Fibroblast of lung (primary cell): ENCODE results near the gene RTF1. TPM values are rescaled to one million over a fixed set of nuclear protein-coding genes. Genes with fewer than 3 reads are reported as not detected.

Experiments
- DNase-seq, 2 donors: peaks; one replicate each; pipeline versions ENCODE4 v3.0.0 to v3.0.0-alpha.2; 2010; ENCODE audit warnings: low read depth in 2 of 2
- H2AFZ ChIP-seq: 2 replicates; pipeline ENCODE4 v1.5.1; 2012; ENCODE audit warnings: low read length, control low read depth, inconsistent platforms
- H3K27ac ChIP-seq: 2 replicates; pipeline ENCODE4 v1.5.1; 2011; ENCODE audit warnings: low read length, control low read depth; ENCODE audit not compliant: insufficient read depth
- H3K27me3 ChIP-seq: 2 replicates; pipeline ENCODE4 v1.5.1; 2011; ENCODE audit warnings: mild to moderate bottlenecking, low read length; ENCODE audit not compliant: control insufficient read depth, insufficient read depth
- H3K36me3 ChIP-seq: 2 replicates; pipeline ENCODE4 v1.5.1; 2011; ENCODE audit warnings: low read length; ENCODE audit not compliant: control insufficient read depth, insufficient read depth
- H3K4me1 ChIP-seq: 2 replicates; pipeline ENCODE4 v1.5.1; 2011; ENCODE audit warnings: low read length; ENCODE audit not compliant: control insufficient read depth, insufficient read depth; ENCODE audit errors: extremely low read depth
- H3K4me2 ChIP-seq: 2 replicates; pipeline ENCODE4 v1.5.1; 2011; ENCODE audit warnings: low read length, control low read depth; ENCODE audit not compliant: insufficient read depth; ENCODE audit errors: extremely low read depth
- H3K4me3 ChIP-seq, 4 experiments: fragments of 200-600 bp in 1 of 4; sonication (generic) in 1 of 4; replicated peaks in 1 of 4; 2 replicates each; pipeline ENCODE4 v1.5.1; 2011 to 2016; ENCODE audit warnings: low read length in 4 of 4, low read depth in 3 of 4, mild to moderate bottlenecking in 3 of 4, control low read depth in 2 of 4, inconsistent platforms in 1 of 4, mixed read lengths in 1 of 4; ENCODE audit not compliant: insufficient read depth in 1 of 4; ENCODE audit errors: control extremely low read depth in 1 of 4
- H3K79me2 ChIP-seq: 2 replicates; pipeline ENCODE4 v1.5.1; 2012; ENCODE audit warnings: mild to moderate bottlenecking, low read length, inconsistent platforms; ENCODE audit not compliant: control insufficient read depth, insufficient read depth
- H3K9ac ChIP-seq: 2 replicates; pipeline ENCODE4 v1.5.1; 2011; ENCODE audit warnings: mild to moderate bottlenecking, low read length, control low read depth; ENCODE audit not compliant: insufficient read depth
- H3K9me3 ChIP-seq: 2 replicates; pipeline ENCODE4 v1.5.1; 2012; ENCODE audit warnings: low read depth, low read length; ENCODE audit not compliant: control insufficient read depth, insufficient read depth
- H4K20me1 ChIP-seq: 2 replicates; pipeline ENCODE4 v1.5.1; 2011; ENCODE audit warnings: low read length; ENCODE audit not compliant: control insufficient read depth, insufficient read depth; ENCODE audit errors: extremely low read depth
- EZH2 ChIP-seq: IDR thresholded peaks from 2 replicates; pipeline ENCODE4 v1.5.1; 2012; ENCODE audit warnings: low read length, control low read depth, mild to moderate bottlenecking; ENCODE audit errors: missing control alignments
- polyA plus RNA-seq, 2 donors: library from polyadenylated mRNA; depleted of rRNA in 1 of 2; stranded (reverse) in 1 of 2; unstranded in 1 of 2; fragments of >200 nt; gene quantifications; 2 replicates each; pipeline ENCODE4 v1.2.1, GENCODE V29; 2011 to 2012; ENCODE audit warnings: missing spikeins in 1 of 2
- total RNA-seq: library from RNA; depleted of rRNA; stranded (reverse); fragments of >200 nt; gene quantifications from 2 replicates; pipeline ENCODE4 v1.2.1, GENCODE V29; 2014
- TF ChIP-seq, protein P1 (sequence below), 2 donors: IDR thresholded peaks in 1 of 2; conservative IDR thresholded peaks in 1 of 2; 1 replicate in 1 of 2; 2 replicates in 1 of 2; pipeline ENCODE4 v1.5.1; 2011 to 2012; ENCODE audit warnings: low read length in 2 of 2, control low read depth in 1 of 2, inconsistent platforms in 1 of 2, low read depth in 1 of 2, mild to moderate bottlenecking in 1 of 2

Gene RTF1
- total and polyA plus RNA-seq, 2 donors (not counting 1 experiment from before 2014, with no cell fraction given), result 16.0 to 38.9 TPM

DNA sequence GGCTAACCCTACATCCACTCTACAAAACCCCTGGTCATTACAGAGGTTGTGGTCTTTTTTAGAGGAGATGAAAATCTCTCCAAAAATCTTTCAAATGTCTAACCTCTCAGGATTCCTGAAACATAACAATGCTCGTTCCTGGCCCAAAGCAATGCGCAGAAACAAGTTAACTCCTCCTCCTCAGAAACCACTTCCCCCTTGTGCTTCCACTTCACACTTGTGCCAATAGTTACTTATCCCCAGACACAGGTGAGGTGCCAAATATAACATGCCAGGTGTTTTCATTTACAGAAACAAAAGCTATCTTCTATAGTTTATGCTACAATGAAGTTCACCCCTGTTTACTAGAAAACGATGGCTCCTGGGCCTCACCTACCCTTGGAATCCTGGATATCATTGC is 20.8 kb upstream of the RTF1 start:
- Histone ChIP-seq H3K4me2 (no peak overlapping the region), H3K27ac (no peak overlapping the region), H3K4me1 (peaks cover 2% of the 10 kb centered on the region), H3K79me2 (no peaks in the 10 kb centered on the region), H3K9me3 (no peaks in the 10 kb centered on the region), H2AFZ (no peak overlapping the region), H3K27me3 (no peaks in the 10 kb centered on the region), H4K20me1 (no peaks in the 10 kb centered on the region), H3K9ac (no peak overlapping the region), H3K4me3 (no peak overlapping the region), H3K36me3 (peaks cover 4% of the 10 kb centered on the region)
- no peak for DNase-seq
- TF ChIP-seq EZH2, result no peak
- TF ChIP-seq, protein P1, sequence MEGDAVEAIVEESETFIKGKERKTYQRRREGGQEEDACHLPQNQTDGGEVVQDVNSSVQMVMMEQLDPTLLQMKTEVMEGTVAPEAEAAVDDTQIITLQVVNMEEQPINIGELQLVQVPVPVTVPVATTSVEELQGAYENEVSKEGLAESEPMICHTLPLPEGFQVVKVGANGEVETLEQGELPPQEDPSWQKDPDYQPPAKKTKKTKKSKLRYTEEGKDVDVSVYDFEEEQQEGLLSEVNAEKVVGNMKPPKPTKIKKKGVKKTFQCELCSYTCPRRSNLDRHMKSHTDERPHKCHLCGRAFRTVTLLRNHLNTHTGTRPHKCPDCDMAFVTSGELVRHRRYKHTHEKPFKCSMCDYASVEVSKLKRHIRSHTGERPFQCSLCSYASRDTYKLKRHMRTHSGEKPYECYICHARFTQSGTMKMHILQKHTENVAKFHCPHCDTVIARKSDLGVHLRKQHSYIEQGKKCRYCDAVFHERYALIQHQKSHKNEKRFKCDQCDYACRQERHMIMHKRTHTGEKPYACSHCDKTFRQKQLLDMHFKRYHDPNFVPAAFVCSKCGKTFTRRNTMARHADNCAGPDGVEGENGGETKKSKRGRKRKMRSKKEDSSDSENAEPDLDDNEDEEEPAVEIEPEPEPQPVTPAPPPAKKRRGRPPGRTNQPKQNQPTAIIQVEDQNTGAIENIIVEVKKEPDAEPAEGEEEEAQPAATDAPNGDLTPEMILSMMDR (conservative IDR thresholded peaks at IDR 0.05 in 1 of 2, IDR thresholded peaks at IDR 0.05 in 1 of 2; ENCODE audit: low read depth in 1 of 2, low read length in 2 of 2), result no peak

DNA sequence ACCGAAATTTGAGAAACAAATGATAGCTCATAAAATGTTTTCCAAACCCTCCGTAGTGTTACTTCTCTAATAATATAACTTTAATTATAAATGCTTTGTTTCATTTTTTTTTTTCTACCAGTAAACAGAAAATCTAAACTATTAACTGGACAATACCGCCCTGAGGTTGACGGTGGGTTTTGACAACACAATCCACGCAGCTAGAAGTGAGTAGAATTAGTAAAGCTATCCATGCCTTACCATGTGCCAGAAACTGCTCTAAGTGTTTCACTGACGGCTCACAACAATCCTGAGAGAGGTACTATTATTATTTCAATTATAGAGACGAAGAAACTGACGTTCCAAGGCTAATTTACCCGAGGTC is 15.0 kb upstream of the RTF1 start:
- peak overlapping the region; percentile 80 for H3K9ac ChIP-seq
- peak overlapping the region; percentile 81 for H3K4me2 ChIP-seq
- no peak for TF ChIP-seq EZH2
- TF ChIP-seq, protein P1 (conservative IDR thresholded peaks at IDR 0.05 in 1 of 2, IDR thresholded peaks at IDR 0.05 in 1 of 2; ENCODE audit: low read depth in 1 of 2, low read length in 2 of 2), result no peak
- DNase-seq, result no peak
- no peaks in the 10 kb centered on the region for H3K4me1 ChIP-seq
- peaks cover 4% of the 10 kb centered on the region for H3K79me2 ChIP-seq
- H3K27ac ChIP-seq, result peak overlapping the region; percentile 62
- no peaks in the 10 kb centered on the region for H3K27me3 ChIP-seq
- H2AFZ ChIP-seq, result peak overlapping the region; percentile 94
- H3K4me3 ChIP-seq, result peak overlapping the region; percentile 71 to 99 (median 92)
- no peaks in the 10 kb centered on the region for H3K9me3 ChIP-seq
- H4K20me1 ChIP-seq, result no peaks in the 10 kb centered on the region
- no peaks in the 10 kb centered on the region for H3K36me3 ChIP-seq

DNA sequence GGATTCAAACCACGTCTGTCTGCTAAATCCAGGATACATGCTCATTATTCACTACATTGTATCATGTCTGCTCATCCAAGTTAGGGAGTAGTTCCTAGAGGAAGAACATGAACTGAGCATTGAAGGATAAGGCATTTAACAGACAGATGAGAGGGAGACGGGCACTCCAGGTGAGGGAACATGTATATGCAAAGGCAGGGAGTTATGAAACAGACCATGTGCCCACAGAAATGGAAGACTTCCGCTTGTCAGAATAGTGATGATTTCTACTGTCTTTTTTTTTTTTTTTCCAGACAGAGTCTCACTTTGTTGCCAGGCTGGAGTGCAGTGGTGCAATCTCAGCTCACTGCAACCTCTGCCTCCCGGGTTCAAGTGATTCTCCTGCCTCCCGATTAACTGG is 9.6 kb upstream of the RTF1 start:
- Histone ChIP-seq H3K4me2 (no peak overlapping the region), H3K27ac (no peak overlapping the region), H3K4me3 (no peak overlapping the region), H3K27me3 (no peaks in the 10 kb centered on the region), H3K79me2 (no peaks in the 10 kb centered on the region), H3K4me1 (no peaks in the 10 kb centered on the region), H3K9me3 (no peaks in the 10 kb centered on the region), H4K20me1 (no peaks in the 10 kb centered on the region), H3K36me3 (no peaks in the 10 kb centered on the region), H2AFZ (no peak overlapping the region), H3K9ac (no peak overlapping the region)
- DNase-seq, result no peak
- no peak for TF ChIP-seq EZH2
- TF ChIP-seq, protein P1 (conservative IDR thresholded peaks at IDR 0.05 in 1 of 2, IDR thresholded peaks at IDR 0.05 in 1 of 2; ENCODE audit: low read depth in 1 of 2, low read length in 2 of 2), result no peak
